Liver (tissue), 3 donors: ENCODE results near the gene MEGF11.

ENCODE experiments used
- ATF3 ChIP-seq: IDR thresholded peaks from 2 replicates; pipeline ENCODE4 v1.6.1; 2016; ENCODE audit warnings: antibody characterized with exemption
- TAF1 ChIP-seq: conservative IDR thresholded peaks from 2 replicates; pipeline ENCODE4 v1.6.1; 2016; ENCODE audit warnings: antibody characterized with exemption, mild to moderate bottlenecking
- YY1 ChIP-seq: IDR thresholded peaks from 2 replicates; pipeline ENCODE4 v1.6.1; 2016; ENCODE audit warnings: antibody characterized with exemption, mild to moderate bottlenecking
- TF ChIP-seq, protein P1 (sequence below): fragments of 150-350 bp; IDR thresholded peaks from 2 replicates; pipeline ENCODE4 v1.5.1; 2017; ENCODE audit warnings: improper control_type of control experiment, low read depth, low read length; ENCODE audit not compliant: missing input control
- donor health status: healthy.
- donor health status: healthy.

DNA sequence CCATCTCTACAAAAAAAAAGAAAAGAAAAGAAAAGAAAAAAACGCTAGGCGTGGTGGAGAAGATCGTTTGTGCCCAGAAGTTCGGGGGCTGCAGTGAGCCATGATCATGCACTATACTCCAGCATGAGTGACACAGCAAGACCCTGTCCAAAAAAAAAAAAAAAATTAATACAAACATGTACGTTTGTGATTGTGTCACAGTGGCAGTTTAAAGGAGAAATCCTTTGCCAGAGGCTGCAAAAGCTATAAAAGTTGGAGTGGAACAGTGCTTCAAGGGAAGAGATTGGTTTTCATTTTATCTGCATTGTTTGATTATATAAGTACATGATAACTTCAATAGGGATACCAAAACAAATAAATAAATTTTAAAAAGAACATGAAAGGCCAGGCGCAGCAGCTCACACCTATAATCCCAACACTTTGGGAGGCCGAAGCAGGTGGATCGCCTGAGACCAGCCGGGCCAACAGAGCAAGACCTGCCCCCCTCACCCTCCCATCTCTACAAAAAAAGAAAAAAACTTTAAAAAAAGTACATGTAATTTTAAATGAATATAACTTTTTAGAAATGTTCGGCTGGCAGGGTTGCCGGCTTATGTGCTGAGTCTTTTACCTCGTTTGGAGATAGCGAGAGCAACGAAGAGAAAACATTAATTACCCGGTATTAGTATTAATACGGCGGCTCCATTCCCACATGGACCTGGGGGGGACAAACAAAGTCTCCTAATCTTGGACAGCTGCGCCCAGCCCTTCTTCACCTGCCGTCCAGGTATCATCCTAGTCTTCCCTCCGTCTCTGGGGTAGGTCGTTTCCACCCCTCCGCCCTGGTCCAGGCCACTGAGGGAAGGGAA is 39.2 kb upstream of the MEGF11 start:
- TF ChIP-seq, protein P1, sequence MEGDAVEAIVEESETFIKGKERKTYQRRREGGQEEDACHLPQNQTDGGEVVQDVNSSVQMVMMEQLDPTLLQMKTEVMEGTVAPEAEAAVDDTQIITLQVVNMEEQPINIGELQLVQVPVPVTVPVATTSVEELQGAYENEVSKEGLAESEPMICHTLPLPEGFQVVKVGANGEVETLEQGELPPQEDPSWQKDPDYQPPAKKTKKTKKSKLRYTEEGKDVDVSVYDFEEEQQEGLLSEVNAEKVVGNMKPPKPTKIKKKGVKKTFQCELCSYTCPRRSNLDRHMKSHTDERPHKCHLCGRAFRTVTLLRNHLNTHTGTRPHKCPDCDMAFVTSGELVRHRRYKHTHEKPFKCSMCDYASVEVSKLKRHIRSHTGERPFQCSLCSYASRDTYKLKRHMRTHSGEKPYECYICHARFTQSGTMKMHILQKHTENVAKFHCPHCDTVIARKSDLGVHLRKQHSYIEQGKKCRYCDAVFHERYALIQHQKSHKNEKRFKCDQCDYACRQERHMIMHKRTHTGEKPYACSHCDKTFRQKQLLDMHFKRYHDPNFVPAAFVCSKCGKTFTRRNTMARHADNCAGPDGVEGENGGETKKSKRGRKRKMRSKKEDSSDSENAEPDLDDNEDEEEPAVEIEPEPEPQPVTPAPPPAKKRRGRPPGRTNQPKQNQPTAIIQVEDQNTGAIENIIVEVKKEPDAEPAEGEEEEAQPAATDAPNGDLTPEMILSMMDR: no peak
- TF ChIP-seq YY1: peak; percentile 26
- TF ChIP-seq TAF1: peak; percentile 35
- TF ChIP-seq ATF3: no peak
